Esophagus mucosa (tissue), 1 donor: ENCODE data around the gene MEMO1. TPM values are rescaled to one million over a fixed set of nuclear protein-coding genes. Genes with fewer than 3 reads are reported as not detected.
"Not testable (repeated sequence)": the region's sequence is repeated elsewhere in the genome, so short reads cannot be mapped to it uniquely, and the experiment has no call there.

ENCODE experiments used
- ATAC-seq: fragments of 200-7000 bp; cut with Tn5 transposase; one replicate; pipeline ENCODE4 v1.9.1; 2020
- total RNA-seq: library from RNA; stranded (reverse); gene quantifications from one replicate; pipeline ENCODE4 v1.2.4, GENCODE V29; 2023
- donor health status: DM: yes; HTN: yes; CAD: no.

MEMO1 gene
- total RNA-seq, 1 donor from 2014 or later: 52.2 TPM

GRCh38 chr2:31956312-31956711, 54.5 kb downstream of the MEMO1 start:
- ATAC-seq: no peak

DNA sequence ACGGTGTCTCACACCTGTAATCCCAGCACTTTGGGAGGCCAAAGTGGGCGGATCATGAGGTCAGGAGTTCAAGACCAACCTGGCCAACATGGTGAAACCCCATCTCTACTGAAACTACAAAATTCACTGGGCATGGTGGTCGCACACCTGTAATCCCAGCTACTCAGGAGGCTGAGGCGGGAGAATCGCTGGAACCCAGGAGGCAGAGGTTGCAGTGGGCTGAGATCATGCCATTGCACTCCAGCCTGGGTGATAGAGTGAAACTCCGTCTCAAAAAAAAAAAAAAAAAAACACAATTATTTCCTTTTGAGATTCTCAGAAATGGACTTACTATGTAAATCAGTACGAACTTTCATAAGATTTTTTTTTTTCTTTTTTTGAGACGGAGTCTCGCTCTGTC, 57.7 kb downstream of the MEMO1 start:
- ATAC-seq: not testable (repeated sequence)

- no peak for ATAC-seq
Measured at GRCh38 chr2:31950946-31951562, 59.8 kb downstream of the MEMO1 start.

GRCh38 chr2:31947871-31948270, 62.9 kb downstream of the MEMO1 start:
- ATAC-seq: no peak

DNA sequence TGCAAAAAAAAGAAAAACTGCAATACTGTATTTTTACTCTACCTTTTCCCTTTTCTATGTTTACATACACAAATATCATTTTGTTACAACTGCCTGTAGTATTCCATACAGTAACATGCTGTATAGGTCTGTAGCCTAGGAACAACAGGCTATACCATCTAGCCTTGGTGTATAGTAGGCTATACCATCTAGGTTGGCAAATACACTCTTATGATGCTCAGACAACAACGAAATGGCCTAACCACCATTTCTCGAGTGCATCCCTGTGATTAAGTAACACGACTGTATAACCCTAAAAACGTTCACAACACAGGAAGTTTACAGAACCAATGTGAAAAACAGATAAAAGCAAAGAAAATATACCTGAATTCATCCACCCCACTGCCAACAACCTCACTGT, 64.0 kb downstream of the MEMO1 start:
- ATAC-seq: no peak

GRCh38 chr2:31945572-31945935, 65.3 kb downstream of the MEMO1 start:
- no peak for ATAC-seq

- no peak for ATAC-seq
Measured at GRCh38 chr2:31944828-31945571, 65.8 kb downstream of the MEMO1 start.

GRCh38 chr2:31943636-31944225, 67.1 kb downstream of the MEMO1 start:
- no peak for ATAC-seq

- ATAC-seq: peak; percentile 18
Measured at GRCh38 chr2:31940920-31941319, 69.9 kb downstream of the MEMO1 start.

GRCh38 chr2:31937741-31938140, 73.1 kb downstream of the MEMO1 start:
- no peak for ATAC-seq

GRCh38 chr2:31935370-31935769, 75.4 kb downstream of the MEMO1 start:
- no peak for ATAC-seq

- no peak for ATAC-seq
Measured at GRCh38 chr2:31933066-31933465, 77.7 kb downstream of the MEMO1 start.

DNA sequence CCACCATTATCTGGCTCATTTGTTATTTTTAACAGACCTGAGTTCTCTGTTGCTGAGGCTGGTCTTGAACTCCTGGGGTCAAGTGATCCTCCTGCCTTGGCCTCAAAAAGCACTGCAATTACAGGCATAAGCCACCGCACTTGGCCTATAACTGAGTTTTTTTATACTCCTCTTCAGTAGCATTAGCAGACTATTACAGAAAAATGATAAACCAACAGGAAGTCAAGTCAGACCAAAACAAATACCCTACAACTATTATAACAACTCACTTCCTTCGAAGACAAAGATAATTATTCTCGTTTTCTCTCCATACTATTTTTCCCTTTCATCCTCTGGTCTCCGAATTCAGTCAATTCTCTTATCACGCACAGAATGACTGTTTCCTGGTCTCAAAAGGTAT, 78.2 kb downstream of the MEMO1 start:
- no peak for ATAC-seq

GRCh38 chr2:31931916-31932315, 78.9 kb downstream of the MEMO1 start:
- no peak for ATAC-seq

DNA sequence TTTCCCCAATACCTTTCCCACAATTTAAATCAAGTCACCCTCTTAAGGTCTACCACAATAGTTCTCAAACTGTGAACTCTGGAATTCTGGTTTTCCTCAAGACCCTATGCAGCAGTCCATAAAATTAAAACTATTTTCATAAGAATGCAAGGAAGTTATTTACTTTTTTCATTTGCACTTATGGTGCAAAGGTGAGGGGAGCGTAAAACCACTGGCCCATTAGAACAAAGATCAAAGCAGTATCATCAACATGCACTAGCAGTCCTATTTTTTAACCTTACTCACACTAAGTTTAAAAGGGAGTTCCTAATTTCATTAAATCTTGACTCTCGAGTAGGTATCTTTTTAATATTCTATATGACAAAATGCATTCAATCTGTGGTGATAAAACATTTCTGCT, 85.3 kb downstream of the MEMO1 start:
- ATAC-seq: no peak

- no peak for ATAC-seq
Measured at GRCh38 chr2:31923662-31924061, 87.1 kb downstream of the MEMO1 start.

DNA sequence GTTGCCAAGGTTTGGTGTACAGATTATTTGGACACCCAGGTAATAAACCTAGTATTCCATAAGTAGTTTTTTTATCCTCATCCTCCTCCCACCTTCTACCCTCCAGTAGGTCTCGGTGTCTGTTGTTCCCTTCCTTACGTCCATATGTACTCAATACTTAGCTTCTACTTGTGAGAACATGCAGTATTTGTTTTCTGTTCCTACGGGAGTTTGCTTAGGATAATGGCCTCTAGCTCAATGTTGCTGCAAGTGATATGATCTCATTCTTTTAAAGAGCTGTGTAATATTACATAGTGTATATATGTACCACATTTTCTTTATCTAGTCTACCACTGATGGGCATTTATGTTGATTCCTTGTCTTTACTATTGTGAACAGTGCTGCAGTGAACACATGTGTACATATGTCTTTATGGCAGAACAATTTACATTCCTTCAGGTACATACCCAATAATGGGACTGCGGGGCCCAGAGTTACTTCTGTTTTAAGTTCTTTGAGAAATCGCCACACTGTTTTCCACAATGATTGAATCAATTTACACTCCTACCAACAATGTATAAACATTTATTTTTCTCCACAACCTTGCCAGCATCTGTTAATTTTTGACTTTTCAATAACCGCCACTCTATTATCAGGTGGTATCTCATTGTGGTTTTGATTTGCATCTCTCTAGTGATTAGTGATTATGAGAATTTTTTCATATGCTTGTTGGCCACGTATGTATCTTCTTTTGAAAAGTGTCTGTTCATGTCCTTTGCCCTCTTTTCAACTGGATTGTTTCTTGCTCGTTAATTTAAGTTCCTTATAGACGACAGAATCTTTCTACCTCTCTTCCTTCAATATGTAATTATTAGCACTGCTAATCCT, 88.0 kb downstream of the MEMO1 start:
- ATAC-seq: peak; percentile 63

GRCh38 chr2:31920962-31921361, 89.8 kb downstream of the MEMO1 start:
- no peak for ATAC-seq

DNA sequence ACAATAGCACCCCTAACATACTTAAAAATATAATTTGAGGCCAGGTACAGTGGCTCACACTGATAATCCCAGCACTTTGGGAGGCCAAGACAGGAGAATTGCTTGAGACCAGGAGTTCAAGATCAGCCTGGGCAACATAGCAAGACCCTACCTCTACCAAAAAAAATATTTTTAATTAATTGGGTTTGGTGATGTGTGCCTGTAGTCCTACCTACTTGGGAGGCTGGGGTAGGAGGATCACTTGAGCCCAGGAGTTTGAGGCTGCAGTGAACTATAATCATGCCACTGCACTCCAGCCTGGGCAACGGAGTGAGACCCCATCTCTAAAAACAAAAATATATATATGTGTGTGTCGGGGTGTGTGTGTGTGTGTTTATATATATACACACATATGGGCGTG, 91.3 kb downstream of the MEMO1 start:
- ATAC-seq: no peak

- ATAC-seq: no peak
Measured at GRCh38 chr2:31909661-31910060, 101.1 kb downstream of the MEMO1 start.

- ATAC-seq: not testable (repeated sequence)
Measured at GRCh38 chr2:31907491-31907890, 103.3 kb downstream of the MEMO1 start.

GRCh38 chr2:31903109-31903780, 107.6 kb downstream of the MEMO1 start:
- no peak for ATAC-seq

DNA sequence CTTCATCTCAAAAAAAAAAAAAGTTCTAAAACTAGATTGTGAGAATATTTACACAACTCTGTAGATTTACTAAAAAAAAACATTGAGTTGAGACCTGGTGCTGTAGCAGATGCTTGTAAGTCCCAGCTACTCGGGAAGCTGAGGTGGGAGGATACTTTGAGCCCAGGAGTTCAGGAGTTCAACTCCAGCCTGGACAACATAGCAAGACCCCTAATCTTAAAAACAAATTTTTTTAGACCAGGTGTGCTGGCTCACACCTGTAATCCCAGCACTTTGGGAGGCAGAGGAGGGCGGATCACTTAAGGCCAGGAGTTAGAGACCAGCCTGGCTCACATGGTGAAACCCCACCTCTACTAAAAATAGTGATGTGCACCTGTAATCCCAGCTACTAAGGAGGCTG, 108.9 kb downstream of the MEMO1 start:
- ATAC-seq: no peak
